Lower lobe of right lung (tissue), 2 donors: Measurements from ENCODE around the gene CDC42EP1. TPM values are rescaled to one million over a fixed set of nuclear protein-coding genes. Genes with fewer than 3 reads are reported as not detected.

Experiments used
- ATAC-seq, 2 donors: fragments of 200-7000 bp; cut with Tn5 transposase; one replicate each; pipeline ENCODE4 v1.9.1; 2020 to 2022; ENCODE audit warnings: mild to moderate bottlenecking in 2 of 2, moderate library complexity in 2 of 2
- DNase-seq: peaks from one replicate; pipeline ENCODE4 v3.0.0-alpha.2; 2020
- H3K27ac ChIP-seq: fragments of 200-600 bp; one replicate; pipeline ENCODE4 v1.8.0; 2022
- H3K27me3 ChIP-seq: fragments of 200-600 bp; one replicate; pipeline ENCODE4 v1.8.0; 2022; ENCODE audit warnings: low read depth
- H3K36me3 ChIP-seq: fragments of 200-600 bp; one replicate; pipeline ENCODE4 v1.8.0; 2022; ENCODE audit warnings: mild to moderate bottlenecking
- H3K4me1 ChIP-seq: fragments of 200-600 bp; one replicate; pipeline ENCODE4 v1.8.0; 2022
- H3K4me3 ChIP-seq: fragments of 200-600 bp; one replicate; pipeline ENCODE4 v1.8.0; 2022; ENCODE audit warnings: mild to moderate bottlenecking
- H3K9me3 ChIP-seq: fragments of 200-600 bp; one replicate; pipeline ENCODE4 v1.8.0; 2022
- intact Hi-C: fragments of 100-400 bp; cut with DNase I; formaldehyde crosslinking; loops from one replicate; pipeline ENCODE4 v1.11.0; 2022
- total RNA-seq: library from RNA; stranded (reverse); fragmentation: NEBNext Ultra II Directional; extraction: Animal tissue kit (Norgen Biotek cat#: 25700); gene quantifications from one replicate; pipeline ENCODE4 v1.2.1, GENCODE V29; 2021
- TF ChIP-seq, protein P1 (sequence below): fragments of 200-600 bp; IDR thresholded peaks from one replicate; pipeline ENCODE4 v1.8.0; 2022; ENCODE audit warnings: antibody characterized with exemption, mild to moderate bottlenecking
- donor health status: DM: no; HTN: yes; CAD: no; lungs with severe emphysema.

The CDC42EP1 gene
- total RNA-seq, 1 donor from 2014 or later, result 46.0 TPM

DNA sequence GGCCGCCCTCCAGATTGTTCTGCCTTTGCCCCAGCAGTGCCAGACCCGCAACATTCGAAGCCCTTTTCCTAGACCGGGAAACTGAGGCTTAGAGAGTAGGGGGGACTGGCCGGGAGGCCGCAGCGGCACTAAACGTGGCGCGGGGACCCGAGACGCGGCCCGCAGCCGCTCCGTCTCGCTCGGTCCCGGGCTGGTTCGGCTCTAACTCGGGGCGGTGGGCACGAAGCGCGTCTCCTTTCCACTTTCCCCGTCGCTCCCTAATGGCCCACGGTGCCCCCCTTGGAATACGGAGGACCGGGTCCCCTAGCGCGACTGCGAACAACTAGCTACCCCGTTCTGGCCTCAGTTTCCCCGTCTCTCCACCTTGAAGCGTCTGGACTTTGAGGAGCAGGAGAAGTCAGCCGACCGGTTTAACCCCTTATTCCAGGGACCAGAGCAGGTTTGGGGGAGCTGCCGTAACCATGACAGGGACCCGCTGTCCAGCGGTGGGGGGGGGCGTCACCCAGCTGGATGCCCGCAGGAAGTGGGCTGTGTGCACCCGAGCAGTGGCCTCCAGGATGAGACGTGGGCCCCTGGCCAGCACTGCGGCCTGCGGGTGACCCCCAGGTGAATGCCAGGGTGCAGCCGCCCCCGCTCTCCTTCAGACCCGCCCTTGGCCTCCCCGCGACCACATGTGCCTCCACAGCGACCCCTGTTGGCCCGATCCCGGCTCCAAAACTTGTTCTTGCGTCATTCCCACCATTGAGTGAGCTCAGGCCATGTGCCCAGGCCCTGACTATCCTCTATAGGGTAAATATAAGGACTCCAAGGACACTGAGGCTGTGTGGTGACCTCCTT, 1.1 kb downstream of the CDC42EP1 start:
- H3K36me3 ChIP-seq, result peaks cover 8% of the 10 kb centered on the region
- TF ChIP-seq, protein P1, sequence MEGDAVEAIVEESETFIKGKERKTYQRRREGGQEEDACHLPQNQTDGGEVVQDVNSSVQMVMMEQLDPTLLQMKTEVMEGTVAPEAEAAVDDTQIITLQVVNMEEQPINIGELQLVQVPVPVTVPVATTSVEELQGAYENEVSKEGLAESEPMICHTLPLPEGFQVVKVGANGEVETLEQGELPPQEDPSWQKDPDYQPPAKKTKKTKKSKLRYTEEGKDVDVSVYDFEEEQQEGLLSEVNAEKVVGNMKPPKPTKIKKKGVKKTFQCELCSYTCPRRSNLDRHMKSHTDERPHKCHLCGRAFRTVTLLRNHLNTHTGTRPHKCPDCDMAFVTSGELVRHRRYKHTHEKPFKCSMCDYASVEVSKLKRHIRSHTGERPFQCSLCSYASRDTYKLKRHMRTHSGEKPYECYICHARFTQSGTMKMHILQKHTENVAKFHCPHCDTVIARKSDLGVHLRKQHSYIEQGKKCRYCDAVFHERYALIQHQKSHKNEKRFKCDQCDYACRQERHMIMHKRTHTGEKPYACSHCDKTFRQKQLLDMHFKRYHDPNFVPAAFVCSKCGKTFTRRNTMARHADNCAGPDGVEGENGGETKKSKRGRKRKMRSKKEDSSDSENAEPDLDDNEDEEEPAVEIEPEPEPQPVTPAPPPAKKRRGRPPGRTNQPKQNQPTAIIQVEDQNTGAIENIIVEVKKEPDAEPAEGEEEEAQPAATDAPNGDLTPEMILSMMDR, result peak; percentile 87
- H3K4me1 ChIP-seq, result peaks cover 85% of the 10 kb centered on the region
- intact Hi-C loops, result no loop called here
- H3K9me3 ChIP-seq, result no peaks in the 10 kb centered on the region
- ATAC-seq (peak; percentile 71 to 84), DNase-seq (peak; percentile 92)
- peak overlapping the region; percentile 96 for H3K27ac ChIP-seq
- peak overlapping the region; percentile 81 for H3K4me3 ChIP-seq
- peaks cover 10% of the 10 kb centered on the region for H3K27me3 ChIP-seq

DNA sequence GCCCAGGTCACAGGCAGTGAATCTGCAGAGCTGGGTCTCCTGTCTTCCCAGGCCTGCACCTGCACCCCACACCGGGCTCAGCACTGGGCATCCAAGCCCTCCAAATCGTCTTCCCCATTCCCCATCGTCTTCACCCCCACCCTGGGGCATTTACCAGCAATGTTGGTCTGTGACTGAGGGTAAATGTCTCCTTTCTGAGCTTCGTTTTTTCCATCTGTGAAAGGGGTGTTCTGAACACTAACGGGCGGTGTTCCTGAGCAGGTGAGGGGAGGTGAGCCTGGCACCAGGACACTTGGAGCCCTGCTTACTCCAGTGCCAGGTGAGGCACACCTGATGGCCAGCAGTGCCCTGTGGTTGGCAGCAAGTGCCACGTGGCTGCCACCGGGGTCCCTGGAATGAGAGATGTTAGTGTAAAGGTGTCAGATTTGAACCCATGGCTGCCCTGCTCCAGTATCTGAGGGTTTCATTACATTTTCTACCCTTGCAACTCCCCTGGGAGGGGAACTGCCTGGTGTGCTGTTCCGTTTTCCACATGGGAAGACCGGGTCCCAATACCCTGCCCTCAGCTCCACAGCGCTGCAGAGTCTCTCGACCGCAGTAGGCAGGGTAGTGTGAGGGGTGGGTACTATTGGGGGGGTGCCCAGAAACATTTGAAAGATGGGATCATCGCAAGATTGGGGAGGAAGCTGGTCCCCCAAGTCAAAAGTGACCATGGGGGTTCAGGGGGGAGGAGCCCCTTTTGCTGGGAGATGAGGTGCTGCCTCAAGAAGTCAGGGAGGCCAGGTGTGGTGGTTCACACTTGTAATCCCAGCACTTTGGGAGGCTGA, 2.0 kb downstream of the CDC42EP1 start:
- TF ChIP-seq, protein P1, result no peak
- ATAC-seq (no peak), DNase-seq (no peak)
- Histone ChIP-seq H3K27me3 (peaks cover 10% of the 10 kb centered on the region), H3K4me3 (peak overlapping the region; percentile 81), H3K4me1 (peaks cover 85% of the 10 kb centered on the region), H3K36me3 (peaks cover 16% of the 10 kb centered on the region), H3K27ac (peak overlapping the region; percentile 96), H3K9me3 (no peaks in the 10 kb centered on the region)
- intact Hi-C loops, result no loop called here

DNA sequence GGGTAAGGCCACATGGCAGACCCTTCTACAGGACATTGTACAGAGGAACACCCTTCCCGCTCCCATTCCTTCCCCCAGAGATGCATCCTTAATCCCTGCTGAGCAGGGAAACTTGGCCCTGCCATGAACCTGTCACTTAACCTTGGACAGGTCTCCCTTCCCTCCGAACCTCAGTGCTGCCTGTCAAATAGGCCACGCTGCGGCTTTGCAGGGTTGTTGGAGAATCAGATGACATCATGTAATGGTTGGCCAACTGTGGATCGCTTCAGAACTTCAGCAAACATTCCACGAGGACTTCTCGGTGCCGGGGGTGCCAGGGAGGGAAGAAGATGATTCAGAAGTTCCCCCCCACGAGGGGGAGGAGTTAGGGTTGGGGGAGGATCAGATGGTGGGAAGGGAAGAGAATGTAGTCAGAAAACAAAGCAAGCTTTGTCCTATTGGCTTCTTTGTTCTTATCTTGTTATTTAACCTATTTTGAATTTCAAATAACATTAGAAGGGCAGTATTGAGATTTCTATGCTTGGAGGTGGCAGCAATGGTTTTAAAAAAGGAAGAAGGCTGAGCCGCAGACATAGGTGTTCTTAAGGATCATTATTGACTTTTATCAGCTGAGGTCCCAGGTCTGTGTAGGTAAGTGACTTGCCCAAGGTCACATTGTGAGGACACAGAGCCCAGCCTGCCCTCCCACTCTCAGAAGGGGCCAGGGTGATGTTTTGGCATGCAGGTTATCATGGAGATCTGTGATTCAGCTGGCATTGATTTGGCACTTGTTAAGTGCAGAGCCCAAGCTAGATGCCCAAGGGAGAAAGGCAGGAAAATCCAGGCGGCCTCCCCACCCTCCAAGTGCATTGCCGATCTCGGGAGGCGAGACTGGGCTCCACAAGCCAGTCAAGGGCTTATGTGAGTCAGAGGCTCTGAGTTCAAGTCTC, 3.1 kb downstream of the CDC42EP1 start:
- H3K27ac ChIP-seq, result peak overlapping the region; percentile 96
- H3K27me3 ChIP-seq, result peaks cover 10% of the 10 kb centered on the region
- ATAC-seq (peak; percentile 21 to 34), DNase-seq (peak; percentile 69)
- no peaks in the 10 kb centered on the region for H3K9me3 ChIP-seq
- H3K4me3 ChIP-seq, result peak overlapping the region; percentile 8
- peaks cover 26% of the 10 kb centered on the region for H3K36me3 ChIP-seq
- H3K4me1 ChIP-seq, result peaks cover 86% of the 10 kb centered on the region
- TF ChIP-seq, protein P1, result no peak
- intact Hi-C loops, result no loop called here

DNA sequence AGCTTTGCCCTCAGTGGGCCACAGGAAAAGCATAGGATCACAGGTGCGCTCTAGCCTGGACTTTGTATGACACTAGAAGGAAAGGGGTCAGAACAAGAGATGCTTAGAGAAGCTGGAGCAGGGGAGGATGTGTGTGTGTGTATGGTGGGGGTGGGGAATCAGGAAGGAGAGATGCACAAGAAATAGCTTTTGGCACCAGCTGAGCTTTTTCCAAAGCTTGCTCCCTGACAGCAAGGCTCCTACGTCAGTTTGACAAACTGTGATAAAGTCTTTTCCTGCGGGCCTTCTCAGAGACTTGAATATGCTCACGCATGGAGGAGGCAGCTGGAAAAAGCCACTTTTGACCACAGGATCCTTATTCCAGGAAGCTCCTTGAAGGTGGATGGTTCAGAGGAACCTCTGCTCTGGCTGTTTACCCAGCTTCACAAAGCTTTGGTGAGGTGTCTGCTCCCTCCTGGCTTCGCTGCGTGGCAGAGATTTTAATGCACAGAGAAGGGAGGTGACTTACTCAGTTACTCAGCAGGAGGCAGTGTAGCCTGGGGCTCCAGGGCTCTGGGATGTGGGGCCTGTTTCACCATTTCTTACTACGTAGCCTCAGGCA, 3.9 kb downstream of the CDC42EP1 start:
- peaks cover 10% of the 10 kb centered on the region for H3K27me3 ChIP-seq
- intact Hi-C loops, result no loop called here

More for the DNA sequence above, 3.9 kb downstream of the CDC42EP1 start:
- peak overlapping the region; percentile 96 for H3K27ac ChIP-seq
- peaks cover 34% of the 10 kb centered on the region for H3K36me3 ChIP-seq
- DNase-seq (no peak), ATAC-seq (no peak)
- no peaks in the 10 kb centered on the region for H3K9me3 ChIP-seq
- TF ChIP-seq, protein P1, result no peak
- peaks cover 87% of the 10 kb centered on the region for H3K4me1 ChIP-seq
- H3K4me3 ChIP-seq, result peak overlapping the region; percentile 8
